Activated CD4-positive, alpha-beta T cell treated with anti-CD3 and anti-CD28 coated beads, Interleukin-2, Interleukin-4, amounts not matched to agents 100 ng/mL and 50 ng/mL, durations not matched to agents 16 hours and 8 hours (primary cell): ENCODE data around the gene PSMD13.
A peak's percentile ranks its signal among the peaks of the same experiment; 100 is the strongest.

Source experiments
- DNase-seq: peaks from one replicate; pipeline ENCODE4 v3.0.0-alpha.2; 2020; ENCODE audit warnings: low spot score

PSMD13 gene

DNA sequence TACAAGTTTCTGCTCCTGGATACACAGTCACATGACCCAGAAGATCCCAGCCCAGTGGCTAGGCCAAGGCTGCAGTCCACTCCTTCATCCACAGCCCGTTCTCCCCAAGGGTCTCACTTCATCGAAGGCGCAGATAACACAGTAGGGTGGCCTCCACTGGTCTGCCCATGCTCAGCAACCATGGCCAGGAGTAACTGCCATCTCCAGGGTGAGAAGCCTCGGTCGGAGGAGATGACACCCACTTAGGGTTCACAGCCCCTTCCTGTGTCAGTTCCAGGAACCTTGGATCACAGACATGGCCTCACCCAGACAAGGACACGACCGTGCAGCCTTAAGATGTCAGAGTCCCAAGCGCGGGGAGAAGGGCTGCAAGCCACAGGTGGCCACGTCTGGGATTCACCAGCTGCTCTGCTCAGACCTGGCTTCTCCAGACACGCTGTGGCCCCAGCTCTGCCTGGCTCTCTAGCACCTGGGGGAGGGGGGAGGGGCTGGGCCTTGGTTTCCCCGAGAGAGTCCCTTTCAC lies 32.1 kb upstream of the PSMD13 start:
- DNase-seq = no peak

DNA sequence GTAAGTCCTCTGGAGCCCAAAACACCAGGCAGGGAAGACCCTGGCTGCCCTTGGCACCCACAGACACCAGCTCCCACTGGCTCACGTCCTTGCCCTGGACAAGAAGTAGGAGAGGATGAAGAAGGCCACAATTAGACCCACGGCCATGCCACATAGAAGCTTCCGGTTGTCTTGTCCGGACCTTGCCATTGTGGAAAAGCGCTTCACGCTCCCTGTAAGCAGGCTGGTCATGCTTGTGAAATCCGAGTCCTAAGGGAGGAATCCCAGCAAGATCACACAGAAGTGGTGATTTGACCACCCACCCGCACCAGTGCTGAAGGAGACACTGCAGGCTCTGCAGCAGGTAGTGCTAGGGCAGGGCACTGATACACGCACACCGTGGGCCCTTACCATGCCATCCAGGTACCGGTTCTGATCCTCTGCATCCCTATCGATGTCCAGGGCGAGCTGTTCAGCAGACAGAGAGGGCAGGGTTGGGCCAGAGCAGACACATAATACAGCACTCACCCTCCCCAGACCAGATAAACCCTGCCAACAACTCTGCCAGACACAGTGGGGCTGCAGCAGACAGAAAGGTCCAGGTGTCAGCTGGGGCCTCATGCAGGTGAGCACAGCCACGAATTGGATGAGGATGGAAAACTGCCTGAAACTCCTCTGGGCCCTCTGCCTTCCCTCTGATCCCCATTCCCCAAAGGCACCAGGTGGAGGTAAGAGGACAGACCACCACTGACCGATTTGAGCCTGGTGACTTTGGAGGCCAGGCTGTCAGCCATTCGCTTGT lies 31.4 kb upstream of the PSMD13 start:
- no peak for DNase-seq

DNA sequence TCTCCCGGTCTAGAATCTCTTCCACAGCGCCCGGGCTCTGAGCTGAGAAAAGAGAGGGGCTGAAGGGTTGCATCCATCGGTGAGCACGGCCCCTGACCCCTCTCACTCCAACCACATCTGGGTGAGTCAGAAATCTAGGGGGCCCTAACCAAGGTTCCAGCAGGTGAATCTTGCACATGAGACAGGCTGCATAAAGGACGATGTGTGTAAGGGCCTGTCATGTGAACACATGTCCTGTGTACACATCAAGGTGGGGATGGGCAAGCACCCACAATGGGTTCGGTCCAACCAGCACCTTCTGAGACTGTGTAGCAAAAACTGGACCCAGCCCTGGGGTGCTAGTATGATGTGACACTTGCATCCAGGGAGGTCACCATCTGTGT lies 30.8 kb upstream of the PSMD13 start:
- DNase-seq = no peak

DNA sequence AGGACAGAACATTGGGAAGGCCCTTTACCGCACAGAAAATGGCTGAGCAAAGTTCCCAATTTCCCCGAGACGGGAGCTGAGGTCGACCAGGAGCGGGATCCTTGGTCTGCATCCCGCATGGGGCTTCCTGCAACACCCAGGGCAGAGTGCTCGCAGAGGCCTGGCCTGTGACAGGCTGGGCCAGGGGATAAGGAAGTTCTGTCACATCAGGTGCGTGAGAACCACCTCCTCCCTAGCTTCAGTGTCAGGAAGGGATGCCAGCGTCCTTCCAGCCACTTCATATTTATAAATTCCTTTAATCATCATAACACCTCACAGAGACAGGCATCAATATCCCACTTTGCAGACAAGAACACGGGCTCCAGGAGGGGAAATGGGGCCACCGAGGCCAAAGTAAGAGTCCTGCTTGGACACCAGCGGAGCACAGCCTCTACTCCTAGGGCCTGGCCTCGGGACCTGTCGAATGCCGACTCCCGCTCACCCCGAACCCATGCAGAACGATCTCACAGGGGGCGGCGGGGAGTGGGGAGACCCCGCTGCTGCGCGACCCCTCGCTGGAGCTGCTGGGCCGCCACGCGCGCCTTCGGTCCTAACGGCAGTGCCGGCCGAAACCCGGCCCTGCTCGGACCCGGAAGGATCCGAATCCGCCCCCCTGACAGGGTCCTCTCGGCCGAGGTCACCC lies 30.1 kb upstream of the PSMD13 start:
- DNase-seq = peak; percentile 26

DNA sequence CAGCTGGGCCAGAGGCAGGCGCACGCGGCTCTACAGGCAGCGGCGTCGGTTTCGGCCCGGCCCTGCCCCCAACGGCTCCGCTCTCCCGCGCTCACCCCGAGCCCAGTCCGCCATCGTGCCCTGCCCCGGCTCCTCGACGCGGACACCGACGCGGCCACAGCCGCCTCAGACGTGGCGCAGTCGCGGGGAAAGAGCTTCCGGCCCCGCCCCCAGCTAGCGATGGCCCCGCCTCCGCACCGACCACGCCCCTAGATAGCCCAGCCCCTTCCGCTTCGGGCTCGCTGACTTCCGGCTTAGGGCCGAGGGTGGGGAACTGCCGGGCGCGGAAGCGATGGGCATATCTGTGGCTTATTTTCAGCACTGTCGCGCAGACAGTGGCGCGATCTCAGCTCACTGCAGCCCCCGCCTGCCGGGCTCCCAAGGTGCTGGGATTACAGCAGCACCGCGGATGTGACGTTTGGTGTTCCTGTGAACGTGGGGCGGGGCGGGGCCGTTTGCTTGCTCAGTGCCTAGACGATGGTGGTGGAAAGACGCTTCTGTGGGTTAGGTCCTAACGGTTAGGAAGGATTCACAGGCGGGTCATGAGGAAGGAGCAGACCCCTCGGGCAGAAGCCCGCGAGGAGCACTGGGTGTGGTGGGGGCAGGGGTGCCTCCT lies 29.4 kb upstream of the PSMD13 start, which contains the start of the genes BET1L and RIC8A:
TSS of gene BET1L (minus strand) at position 192 of the 655 bp plus-strand sequence. CDS start at position 114, 78 bp downstream.
TSS of gene RIC8A (plus strand) at position 501 of the 655 bp plus-strand sequence. CDS start 1,147 bp downstream, outside the sequence.
- peak; percentile 99 for DNase-seq

DNA sequence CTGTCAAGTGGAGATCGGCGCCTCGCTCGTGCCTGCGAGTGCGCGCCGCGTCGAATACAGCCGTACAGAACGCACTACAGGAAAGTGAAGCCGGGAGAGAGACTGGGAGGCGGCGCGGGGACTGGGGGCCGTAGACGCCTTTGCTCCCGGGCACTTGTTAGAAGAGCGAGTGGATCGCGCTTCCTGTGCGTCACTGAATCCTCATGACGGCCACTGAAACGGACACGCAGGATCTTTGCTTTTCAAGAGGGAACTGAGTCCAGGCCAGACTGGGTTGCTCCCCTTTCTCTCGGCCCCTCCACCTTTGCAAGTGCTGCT lies 29.0 kb upstream of the PSMD13 start:
- no peak for DNase-seq

DNA sequence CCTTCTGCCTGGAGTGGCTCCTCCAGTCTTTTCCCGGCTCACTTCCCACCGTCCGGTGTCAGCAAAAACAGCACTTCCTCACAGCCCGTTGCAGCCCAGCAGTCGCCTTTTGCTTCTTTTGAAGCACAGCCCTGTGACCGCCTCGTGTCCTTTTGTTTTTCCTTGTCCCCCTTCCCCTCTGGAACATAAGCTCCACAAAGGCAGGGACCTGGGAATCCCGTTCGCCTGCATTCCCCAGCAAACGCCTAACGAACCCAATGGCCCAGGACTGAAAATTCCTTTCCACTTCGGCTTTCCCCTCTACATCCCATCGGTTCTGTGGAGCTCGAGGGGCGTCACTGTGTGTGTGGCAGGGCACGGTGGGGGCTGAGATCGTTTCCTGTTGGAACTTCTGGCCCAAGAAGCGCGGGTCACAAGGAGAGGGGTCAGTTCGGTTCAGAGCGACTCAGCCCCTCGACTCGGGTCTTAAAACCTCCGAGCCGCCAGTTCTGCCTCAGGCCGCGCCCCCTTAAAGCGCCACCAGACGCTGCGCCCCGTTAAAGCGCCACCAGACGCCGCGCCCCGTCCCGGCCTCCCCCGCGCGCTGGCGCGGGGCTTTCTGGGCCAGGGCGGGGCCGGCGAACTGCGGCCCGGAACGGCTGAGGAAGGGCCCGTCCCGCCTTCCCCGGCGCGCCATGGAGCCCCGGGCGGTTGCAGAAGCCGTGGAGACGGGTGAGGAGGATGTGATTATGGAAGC lies 28.4 kb upstream of the PSMD13 start:
- DNase-seq = peak; percentile 79

DNA sequence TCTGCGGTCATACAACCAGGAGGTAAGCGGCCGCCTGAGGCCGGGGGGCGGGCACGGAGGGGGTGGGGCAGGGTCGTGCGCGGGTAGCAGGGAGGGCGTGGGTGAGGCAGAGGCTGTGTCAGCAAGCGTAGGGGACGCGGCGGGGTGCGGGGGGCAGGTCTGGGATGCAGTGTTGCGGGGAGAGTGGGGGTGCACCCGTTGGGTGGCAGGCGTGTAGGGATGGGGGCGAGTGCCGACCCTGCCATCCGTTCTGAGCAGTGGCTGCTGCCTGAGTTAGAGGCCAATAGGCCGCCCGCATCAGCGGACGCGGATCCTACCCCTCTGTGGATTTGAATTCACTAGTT lies 27.9 kb upstream of the PSMD13 start:
- no peak for DNase-seq

DNA sequence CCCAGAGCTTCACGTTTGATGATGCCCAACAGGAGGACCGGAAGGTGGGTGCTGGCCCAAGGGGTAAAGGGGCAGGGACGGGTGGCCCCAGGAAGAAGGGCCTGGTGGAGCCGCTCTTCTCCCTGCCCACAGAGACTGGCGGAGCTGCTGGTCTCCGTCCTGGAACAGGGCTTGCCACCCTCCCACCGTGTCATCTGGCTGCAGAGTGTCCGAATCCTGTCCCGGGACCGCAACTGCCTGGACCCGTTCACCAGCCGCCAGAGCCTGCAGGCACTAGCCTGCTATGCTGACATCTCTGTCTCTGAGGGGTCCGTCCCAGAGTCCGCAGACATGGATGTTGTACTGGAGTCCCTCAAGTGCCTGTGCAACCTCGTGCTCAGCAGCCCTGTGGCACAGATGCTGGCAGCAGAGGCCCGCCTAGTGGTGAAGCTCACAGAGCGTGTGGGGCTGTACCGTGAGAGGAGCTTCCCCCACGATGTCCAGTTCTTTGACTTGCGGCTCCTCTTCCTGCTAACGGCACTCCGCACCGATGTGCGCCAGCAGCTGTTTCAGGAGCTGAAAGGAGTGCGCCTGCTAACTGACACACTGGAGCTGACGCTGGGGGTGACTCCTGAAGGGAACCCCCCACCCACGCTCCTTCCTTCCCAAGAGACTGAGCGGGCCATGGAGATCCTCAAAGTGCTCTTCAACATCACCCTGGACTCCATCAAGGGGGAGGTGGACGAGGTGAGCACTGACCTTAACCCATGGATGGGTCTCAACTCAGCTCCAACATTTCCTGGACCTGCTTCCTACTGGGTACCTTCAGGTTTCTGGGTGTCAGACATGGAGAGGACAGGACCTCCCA lies 27.3 kb upstream of the PSMD13 start:
- DNase-seq = no peak

DNA sequence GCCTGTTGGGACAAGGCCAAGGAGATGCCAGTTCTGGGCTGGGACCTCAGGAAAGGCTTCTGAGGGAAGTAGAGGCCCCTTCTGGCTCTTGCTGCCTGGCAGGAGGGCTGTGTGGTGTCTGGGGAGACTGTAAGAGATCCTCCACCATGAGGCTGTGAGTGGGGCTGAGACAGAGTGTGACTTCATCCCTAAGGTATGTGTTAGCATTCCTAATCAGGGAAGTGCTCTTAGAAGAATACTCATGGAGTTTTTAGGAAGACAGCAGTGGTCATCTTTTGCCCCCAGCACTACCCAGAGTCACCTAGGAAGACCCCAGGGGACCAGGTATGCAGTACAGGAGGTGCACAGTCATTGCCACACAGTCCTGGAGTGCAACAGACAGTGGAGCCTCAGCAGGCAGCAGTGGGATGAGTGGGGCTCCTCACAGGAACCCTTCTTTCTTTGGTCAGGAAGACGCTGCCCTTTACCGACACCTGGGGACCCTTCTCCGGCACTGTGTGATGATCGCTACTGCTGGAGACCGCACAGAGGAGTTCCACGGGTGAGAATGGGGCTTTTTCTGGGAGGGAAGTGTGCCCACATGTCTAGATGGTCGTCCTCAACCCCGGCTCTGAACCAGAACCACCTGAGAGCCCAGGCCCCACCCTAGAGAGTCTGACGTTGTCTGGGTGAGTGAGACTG lies 26.5 kb upstream of the PSMD13 start:
- DNase-seq = no peak

DNA sequence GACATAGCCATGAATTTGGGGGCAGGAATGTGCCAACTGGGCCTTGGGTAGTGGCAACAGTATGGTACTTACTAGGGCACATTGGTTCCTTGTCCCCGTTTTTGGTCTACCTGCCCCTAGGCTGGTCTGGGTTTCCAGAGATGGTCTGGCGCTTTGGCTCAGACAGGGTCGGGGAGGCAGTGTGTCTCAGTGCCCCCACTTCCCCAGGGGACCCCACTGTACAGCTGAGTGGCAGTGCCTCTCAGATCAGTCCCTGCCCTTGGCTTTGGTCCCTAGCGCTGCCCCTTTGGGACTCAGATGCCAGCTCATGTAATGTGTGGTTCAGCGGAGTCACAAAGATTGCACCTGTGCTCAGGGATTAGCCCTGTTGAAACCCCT lies 26.0 kb upstream of the PSMD13 start:
- DNase-seq = no peak

DNA sequence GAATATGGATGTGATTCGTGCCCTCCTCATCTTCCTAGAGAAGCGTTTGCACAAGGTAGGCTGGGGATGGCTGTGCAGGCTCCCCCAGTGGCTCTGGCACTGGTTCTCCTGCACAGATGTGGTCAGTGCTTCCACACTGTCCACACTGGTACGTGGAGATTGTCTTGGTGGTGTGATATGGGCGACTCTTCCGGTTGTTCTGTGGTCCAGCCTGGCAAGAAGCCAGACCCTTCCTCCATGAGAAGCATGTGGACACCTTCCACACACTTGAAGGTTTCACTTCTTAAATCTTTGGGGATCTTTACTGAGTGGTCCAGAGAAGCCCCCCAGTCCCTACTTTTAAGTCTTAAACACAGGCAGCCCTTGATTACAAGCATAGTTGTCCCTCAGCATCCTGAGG lies 25.5 kb upstream of the PSMD13 start:
- DNase-seq = no peak

DNA sequence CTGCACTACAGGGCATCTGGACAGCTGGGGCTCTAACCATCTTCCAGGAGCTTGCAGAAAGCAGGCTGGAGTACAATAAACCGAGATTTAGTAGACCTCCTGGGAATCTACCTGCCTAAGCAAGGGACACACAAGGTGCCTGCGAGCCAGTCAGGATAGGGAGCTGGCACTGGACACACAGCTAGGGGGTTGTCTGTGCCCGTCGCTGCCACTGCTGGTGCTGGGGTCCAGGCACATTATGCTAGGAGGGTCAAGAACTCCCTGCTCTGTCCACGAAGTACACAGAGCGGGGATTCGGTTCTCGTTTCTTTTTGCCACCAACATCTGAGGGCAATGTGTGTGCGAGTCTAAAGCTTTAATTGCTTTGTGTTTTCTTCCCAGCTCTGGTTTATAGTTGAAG lies 25.0 kb upstream of the PSMD13 start:
- DNase-seq = no peak

DNA sequence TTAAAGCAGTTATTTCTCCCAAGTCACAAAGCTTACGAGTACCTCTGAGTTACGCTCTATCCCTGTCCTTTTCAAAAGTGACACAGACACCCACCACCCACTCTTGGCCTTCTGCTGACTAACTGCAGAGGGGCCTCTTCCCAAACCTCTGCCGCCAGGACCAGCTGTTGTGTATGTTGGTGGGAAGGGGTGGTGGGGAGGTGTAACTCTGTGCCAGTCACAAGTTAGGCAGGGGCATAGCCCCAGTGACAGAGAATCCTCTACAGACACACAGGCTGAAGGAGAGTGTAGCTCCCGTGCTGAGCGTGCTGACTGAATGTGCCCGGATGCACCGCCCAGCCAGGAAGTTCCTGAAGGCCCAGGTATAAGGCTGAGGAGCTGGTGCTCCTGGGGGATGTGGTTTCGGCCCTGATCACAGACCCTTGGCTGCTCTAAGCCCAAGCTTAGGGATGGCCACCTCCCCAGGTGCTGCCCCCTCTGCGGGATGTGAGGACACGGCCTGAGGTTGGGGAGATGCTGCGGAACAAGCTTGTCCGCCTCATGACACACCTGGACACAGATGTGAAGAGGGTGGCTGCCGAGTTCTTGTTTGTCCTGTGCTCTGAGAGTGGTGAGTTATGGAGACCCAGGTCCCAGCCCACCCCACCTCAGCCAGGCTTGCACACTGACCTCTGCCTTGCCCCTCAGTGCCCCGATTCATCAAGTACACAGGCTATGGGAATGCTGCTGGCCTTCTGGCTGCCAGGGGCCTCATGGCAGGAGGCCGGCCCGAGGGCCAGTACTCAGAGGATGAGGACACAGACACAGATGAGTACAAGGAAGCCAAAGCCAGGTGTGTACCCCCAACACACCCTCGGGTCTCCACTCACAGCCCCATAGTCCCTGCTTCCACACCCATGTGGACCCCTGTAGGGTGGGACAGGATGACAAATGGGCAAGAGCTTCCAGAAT lies 24.4 kb upstream of the PSMD13 start:
- no peak for DNase-seq

DNA sequence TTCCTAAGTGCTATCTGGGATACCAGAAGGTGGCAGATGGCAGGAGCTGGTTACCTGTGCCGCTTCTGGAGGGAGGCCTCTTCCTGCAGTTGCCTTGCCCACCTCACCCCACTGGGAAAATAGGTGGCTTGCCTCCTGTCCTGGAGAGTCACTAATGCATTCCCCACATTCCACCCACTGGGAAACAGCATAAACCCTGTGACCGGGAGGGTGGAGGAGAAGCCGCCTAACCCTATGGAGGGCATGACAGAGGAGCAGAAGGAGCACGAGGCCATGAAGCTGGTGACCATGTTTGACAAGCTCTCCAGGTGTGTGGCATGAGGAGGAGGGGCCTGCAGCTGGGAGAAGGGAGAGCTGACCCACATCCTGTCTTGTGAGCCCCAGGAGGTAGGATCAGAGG lies 23.7 kb upstream of the PSMD13 start:
- DNase-seq = no peak

DNA sequence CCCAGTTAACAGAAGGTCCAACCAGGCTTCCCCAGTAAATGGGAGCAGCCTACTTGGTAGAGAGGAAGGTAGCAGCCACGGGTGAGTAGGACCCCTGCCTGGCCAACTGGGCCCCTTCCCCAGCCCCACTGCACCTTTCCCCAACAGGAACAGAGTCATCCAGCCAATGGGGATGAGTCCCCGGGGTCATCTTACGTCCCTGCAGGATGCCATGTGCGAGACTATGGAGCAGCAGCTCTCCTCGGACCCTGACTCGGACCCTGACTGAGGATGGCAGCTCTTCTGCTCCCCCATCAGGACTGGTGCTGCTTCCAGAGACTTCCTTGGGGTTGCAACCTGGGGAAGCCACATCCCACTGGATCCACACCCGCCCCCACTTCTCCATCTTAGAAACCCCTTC lies 22.7 kb upstream of the PSMD13 start:
- no peak for DNase-seq

DNA sequence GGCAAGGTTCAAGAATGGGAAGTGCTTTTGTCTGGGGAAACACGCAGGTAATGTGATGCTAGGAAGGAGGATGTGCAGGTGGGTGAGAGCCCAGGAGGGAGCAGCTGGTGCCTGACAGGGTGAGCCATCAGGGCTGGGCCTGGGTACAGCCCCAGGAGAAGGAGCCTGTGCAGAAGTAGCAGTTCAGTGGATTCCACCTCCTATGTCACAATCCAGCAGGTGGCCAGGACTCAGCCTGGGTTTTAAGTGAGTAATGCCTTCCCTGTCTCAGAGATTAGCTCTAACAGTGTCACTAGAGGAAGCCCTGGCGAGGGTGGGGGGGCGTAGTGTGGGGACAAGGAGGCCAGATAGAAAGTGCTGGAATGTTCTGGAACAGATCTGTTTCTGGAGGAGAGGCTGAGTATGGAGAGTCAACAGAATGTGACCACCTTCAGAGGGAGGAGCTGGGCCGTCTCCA lies 21.2 kb upstream of the PSMD13 start:
- no peak for DNase-seq

DNA sequence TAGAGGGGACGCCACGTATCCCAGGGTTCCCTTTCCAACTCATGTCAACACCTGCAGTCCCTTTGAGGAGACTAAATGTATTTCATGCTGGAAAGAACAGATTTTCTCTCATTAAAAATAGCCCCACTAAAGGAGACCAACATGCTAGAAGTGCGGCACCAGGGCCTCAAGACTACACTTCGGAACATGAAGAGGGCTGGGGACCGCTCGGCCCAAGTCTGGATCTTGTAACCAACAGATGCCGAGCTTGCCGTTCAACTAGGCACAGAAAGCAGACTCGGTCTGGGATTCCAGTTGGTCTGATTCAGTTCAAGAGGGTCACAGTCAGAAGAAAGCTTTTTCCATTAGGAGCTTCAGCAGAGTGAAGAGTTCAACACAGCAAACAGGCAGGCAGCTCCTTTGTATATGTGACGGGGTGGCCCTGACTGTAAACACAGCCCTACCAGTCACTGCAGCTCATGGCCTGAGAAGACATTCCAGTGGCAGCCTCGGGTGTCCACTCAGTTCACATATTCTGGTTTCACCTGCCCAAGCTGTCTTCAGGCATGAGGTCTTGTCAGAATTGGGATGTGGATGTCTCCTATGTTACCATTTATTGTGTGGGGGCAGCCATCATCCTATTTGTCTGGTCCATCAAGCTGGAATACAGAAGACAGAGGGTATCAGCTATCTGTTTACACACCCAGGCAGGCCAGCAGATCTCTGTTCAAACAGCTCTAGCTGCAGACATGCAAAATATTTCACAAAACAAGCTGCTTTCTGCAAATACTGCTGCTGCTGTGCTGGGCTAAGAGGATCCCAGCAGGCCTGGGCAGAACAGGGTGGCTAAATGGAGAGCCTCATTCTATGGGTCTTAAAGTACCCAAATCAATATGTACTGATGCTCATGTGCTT lies 20.4 kb upstream of the PSMD13 start:
- DNase-seq = no peak

DNA sequence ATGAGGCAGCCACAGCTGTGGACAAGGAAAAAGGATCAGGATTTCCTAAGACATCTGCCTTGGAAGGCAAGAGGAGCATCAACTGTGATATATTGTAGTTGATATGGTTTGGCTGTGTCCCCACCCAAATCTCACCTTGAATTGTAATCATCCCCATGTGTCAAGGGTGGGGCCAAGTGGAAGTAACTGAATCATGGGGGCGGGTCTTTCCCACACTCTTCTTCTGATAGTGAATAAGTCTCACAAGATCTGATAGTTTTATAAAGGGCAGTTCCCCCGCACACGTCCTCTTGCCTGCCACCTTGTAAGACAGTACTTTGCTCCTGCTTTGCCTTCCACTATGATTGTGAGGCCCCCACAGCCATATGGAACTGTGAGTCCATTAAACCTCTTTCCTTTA lies 19.1 kb upstream of the PSMD13 start:
- DNase-seq = no peak
